Measurements from ENCODE around the gene SAMM50.

The SAMM50 gene

GRCh38 chr22:43955040-43955882 lies at the start of gene SAMM50:
Gene SAMM50 (plus strand): TSS chr22:43955442. CDS start chr22:43955578, 136 bp downstream.
- DNase-seq (ENCODE audit: low spot score) = peak; percentile 96

- no peak for DNase-seq (ENCODE audit: low spot score)
Measured at GRCh38 chr22:43905681-43906080, 49.6 kb upstream of the SAMM50 start.

GRCh38 chr22:43909708-43910107 lies 45.5 kb upstream of the SAMM50 start:
- DNase-seq (ENCODE audit: low spot score) = no peak

- DNase-seq (ENCODE audit: low spot score) = no peak
Measured at GRCh38 chr22:43910178-43910695, 45.0 kb upstream of the SAMM50 start.

- no peak for DNase-seq (ENCODE audit: low spot score)
Measured at GRCh38 chr22:43911351-43911750, 43.9 kb upstream of the SAMM50 start.

GRCh38 chr22:43917521-43917920 lies 37.7 kb upstream of the SAMM50 start:
- DNase-seq (ENCODE audit: low spot score) = no peak

GRCh38 chr22:43919106-43919973 lies 35.9 kb upstream of the SAMM50 start:
- DNase-seq (ENCODE audit: low spot score) = no peak

GRCh38 chr22:43921370-43921769 lies 33.9 kb upstream of the SAMM50 start:
- no peak for DNase-seq (ENCODE audit: low spot score)

GRCh38 chr22:43922123-43922522 lies 33.1 kb upstream of the SAMM50 start:
- no peak for DNase-seq (ENCODE audit: low spot score)

- no peak for DNase-seq (ENCODE audit: low spot score)
Measured at GRCh38 chr22:43923191-43923590, 32.1 kb upstream of the SAMM50 start.

- DNase-seq (ENCODE audit: low spot score) = peak; percentile 97
Measured at GRCh38 chr22:43923631-43924464, 31.4 kb upstream of the SAMM50 start, which contains the start of gene PNPLA3. Gene PNPLA3 (plus strand): TSS chr22:43923805. CDS start chr22:43923912, 107 bp downstream.

GRCh38 chr22:43924877-43925276 lies 30.4 kb upstream of the SAMM50 start:
- no peak for DNase-seq (ENCODE audit: low spot score)

GRCh38 chr22:43925433-43926348 lies 29.6 kb upstream of the SAMM50 start:
- no peak for DNase-seq (ENCODE audit: low spot score)

GRCh38 chr22:43926349-43926710 lies 28.9 kb upstream of the SAMM50 start:
- no peak for DNase-seq (ENCODE audit: low spot score)

- DNase-seq (ENCODE audit: low spot score) = no peak
Measured at GRCh38 chr22:43928468-43928867, 26.8 kb upstream of the SAMM50 start.

- DNase-seq (ENCODE audit: low spot score) = no peak
Measured at GRCh38 chr22:43928908-43929307, 26.3 kb upstream of the SAMM50 start.

GRCh38 chr22:43931771-43932170 lies 23.5 kb upstream of the SAMM50 start:
- DNase-seq (ENCODE audit: low spot score) = no peak

GRCh38 chr22:43941449-43941848 lies 13.8 kb upstream of the SAMM50 start:
- DNase-seq (ENCODE audit: low spot score) = no peak

- no peak for DNase-seq (ENCODE audit: low spot score)
Measured at GRCh38 chr22:43944670-43945430, 10.4 kb upstream of the SAMM50 start.
